Effector CD8-positive, alpha-beta T cell (primary cell): ENCODE measurements around the gene SLC39A13.
A peak's percentile ranks its signal among the peaks of the same experiment; 100 is the strongest.

Source experiments
- DNase-seq: peaks from one replicate; lab custom pipeline; 2025; lab: John Stamatoyannopoulos, UW
- total RNA-seq, 4 experiments: gene quantifications; one replicate each; lab custom pipeline; 2026; lab: John Stamatoyannopoulos, UW

SLC39A13 gene
- total RNA-seq: 40.0 to 53.8 (median 50.1) reads per million in 4 experiments

DNA sequence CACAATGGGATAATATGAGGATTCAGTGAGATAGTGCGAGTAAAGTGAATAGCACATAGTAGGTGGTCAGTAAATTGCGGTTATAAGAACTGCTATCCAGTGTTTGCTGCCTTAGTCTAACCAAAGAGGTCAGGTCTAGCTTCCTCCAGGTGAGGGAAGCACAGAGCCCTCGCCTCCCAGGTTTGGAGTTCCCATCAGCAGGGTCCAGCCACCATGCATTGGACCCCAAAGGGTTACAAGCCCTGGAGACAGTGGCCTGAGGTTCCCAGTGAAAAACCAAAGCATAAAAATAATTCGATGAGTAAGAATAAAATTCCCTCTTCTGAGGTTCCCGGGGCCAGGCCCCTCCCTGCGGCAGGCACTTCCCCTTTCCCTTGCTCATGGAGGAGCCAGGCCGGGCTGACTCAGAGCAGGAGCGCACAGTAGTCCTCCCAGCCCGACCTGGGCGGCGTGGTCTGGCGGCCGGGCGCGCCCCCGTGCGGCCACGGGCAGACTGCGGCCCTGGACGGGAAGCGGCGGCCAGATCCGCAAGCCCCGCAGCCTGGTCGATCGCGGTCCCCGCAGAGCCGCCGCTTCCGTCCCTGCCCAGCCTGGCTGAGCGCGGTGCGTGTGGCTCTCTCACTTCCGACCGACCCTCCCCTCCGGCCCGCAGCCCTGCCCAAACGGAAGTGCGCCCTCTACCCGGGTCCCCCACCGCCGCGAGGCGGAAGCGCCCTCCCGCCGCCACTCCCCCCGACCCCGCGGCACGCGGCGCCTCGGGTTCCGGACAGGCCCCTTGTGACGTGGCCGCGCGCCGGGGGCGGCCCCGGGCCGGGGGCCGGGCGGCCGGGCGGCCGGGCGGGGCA lies at the start of gene SLC39A13:
SLC39A13 (plus strand) TSS at position 845 of the 845 bp plus-strand sequence. CDS start 1,505 bp downstream, outside the sequence.
- peak; percentile 79 for DNase-seq

DNA sequence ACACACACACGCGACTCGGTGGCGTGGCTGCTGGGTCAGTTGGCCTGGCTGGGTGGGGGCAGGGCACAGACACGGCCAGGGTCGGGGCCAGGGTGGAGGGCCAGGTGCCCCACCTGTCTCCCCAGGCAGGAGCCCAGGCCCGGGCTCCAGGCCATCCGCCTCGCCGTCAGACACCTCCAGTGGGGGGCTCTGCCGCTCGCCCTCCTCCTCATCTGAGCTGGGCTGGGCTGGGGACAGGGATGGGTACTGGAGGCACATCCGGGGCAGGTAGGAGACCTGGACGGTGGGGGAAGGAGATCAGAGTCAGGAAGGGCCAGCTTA lies 49.7 kb upstream of the SLC39A13 start:
- DNase-seq: no peak

DNA sequence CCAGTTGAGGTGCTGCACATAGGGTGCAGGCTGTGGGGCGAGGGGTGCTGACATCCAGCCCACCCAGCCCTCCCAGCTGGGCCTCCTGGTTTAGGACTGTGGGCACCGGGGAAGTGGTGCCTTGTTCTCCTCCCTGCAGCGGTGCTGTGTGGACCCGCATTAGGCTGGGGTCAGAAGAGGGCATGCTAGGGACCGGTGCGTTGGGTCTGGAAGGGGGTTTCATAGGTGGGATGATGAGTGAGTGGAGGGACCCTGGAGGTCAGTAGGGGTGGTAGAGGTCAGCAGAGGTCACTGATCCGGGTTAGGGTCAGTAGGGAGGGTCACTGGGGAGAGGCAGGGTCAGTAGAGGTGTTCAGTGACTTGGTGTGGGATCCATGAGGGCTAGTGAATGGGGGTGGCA lies 49.2 kb upstream of the SLC39A13 start:
- DNase-seq: no peak

DNA sequence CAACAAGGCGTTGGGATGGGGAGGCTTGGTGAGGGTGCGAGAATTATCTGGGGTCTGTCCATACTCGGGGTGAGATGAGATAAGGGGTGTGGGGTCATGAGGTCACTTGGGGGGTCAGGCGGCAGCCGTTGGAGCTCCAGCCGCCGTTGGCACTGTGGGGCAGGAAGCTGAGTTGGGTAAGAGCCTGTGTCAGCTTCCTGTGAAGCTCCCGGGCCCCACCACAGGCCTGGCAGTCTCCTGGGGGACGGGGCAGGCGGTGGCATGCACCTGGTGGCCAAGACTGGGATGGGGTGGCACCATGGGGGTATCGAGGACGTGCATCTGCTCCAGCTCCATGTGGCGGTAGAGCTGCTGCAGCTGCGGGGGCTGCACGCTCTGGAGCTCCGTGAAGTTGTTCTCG lies 48.8 kb upstream of the SLC39A13 start:
- DNase-seq: no peak

DNA sequence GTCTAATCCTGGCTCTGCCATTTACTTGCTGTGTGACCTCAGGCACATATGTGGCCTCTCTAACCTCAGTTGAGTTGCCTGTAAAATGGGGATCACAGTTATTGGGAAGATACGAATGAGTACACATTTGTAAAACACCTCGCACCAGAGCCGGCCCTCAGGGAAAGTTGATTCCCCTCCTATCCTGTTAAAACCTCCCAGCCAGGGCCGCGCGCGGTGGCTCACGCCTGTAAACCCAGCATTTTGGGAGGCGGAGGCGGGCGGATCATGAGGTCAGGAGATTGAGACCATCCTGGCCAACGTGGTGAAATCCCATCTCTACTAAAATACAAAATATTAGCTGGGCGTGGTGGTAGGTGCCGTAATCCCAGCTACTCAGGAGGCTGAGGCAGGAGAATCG lies 48.0 kb upstream of the SLC39A13 start:
- DNase-seq: no peak

DNA sequence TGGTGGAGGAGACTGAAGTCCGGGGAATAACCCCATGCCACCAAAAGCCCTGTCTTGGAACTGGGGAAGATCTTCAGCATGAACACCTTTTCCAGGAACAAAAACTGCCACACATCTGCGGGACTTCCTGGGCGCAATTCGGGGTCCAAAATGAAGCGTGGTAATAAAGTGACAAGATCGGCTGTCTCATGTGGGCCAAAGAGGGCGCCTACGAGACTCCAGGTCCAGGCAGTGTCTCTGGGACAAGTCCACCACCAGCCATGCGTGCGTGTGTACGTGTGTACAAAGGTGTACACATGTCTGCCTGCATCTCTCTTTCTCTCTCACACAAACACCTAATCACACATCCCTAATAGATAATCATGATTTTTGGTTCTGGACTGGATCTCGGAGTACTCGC lies 47.0 kb upstream of the SLC39A13 start:
- no peak for DNase-seq

DNA sequence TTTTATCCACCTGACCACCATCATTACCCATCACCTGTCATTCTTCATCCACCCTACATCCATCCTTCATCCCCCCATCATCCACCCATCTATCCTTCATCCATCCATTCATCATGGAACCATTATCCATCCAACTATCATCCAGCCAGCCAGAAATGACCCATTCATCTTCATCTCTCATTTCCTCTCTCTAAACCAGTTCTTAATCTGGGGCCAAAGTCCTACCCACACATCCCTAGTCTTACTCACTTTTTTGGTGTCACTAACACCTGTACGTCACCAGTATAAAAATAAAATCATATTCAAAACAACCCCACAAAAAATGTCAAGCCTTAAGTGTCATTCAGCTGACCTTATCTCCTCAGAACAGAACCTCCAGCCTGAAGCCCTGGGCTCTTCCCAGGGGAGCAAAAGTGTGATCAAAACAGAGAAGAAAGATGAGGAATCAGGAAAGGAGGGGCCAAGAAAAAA lies 42.3 kb upstream of the SLC39A13 start:
- no peak for DNase-seq

DNA sequence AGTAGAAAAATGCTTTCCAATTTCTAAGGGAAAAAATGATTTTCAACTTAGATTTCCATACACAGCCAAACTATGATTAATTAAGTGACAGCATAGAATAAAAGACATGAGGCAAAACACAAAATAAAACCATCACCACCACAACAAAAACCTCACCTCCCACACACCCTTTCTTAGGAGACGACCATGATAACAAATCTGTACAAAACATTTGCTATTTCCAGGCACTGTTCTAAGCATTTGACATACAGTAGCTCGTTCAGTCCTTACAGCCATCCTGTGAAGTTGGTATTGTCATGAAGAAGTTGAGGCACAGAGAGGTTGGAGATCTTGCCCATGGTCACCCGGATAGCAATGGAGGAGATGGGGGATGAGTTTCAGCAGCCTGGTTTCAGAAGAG lies 38.7 kb upstream of the SLC39A13 start:
- DNase-seq: no peak

DNA sequence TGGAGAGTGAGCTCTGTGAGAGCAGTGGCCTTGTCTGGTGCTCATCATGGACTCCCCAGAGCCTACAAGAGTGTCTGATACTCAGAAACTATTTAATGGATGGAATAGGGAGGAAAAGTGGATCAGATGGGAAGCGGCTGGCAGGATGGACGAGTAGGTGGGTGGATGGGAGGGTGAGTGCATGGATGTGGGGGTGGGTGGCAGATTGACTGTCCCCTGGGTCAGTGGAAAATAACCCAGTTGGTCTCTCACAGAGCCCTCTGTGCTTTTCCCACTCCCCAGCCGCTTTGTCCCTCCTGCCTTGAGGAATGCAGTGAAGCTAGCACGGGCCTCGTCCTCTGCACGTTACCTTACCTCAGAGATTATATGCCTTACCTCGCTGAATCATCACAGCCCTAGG lies 36.0 kb upstream of the SLC39A13 start:
- DNase-seq: no peak

DNA sequence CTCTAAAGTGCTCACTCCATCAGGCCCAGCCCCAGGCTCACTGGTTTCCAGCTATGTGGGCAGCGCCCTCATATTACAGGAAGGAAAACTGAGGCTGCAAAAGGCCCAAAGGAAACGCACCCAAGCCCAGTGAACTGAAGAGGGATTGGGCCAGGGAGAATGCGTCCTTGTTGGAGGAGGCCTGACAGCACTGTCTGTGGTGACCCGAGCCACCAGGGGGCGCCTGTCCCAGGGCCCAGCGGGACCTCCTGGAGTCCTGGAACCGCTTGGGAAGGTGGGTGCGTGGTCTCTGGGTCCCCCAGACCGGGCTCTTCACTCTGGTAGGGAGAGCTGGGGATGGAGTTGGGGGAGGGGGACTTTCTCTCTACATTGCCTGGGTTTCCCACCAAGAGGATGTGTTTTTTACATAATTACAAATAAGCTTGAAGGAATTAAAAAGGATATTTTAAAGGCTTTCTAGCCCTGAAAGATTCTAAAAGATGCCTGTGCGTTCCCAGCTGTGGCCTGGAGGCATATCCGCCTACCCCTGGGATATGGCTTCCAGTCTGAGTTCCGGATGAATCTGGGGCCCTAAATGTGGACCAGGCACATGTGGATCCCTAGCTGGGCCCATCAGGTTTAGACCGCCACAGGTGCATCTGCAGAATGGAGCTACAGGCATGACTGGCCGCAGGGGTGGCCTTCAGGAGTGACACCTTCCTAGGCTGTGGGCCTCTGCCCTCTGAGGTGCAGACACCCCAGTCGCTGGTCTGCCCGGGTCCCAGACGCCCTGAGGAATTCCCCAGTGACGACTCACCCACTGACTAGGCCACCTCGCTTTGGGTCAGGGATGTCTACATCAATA lies 34.3 kb upstream of the SLC39A13 start:
- peak; percentile 79 for DNase-seq

DNA sequence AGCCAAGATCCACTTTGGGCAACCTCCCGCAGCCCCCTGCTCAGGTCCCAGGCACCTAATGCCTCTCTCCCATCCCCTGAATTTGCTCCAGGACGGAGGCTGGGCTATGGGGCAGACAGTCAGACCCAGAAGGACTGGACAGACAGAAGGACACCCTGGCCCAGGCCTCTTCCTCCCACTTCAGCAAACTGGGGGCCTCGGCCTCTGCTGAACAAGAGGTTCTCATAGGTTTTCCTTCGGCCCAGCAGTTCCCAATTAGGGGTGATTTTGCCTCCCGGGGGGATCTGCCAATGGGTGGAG lies 33.7 kb upstream of the SLC39A13 start:
- DNase-seq: no peak

DNA sequence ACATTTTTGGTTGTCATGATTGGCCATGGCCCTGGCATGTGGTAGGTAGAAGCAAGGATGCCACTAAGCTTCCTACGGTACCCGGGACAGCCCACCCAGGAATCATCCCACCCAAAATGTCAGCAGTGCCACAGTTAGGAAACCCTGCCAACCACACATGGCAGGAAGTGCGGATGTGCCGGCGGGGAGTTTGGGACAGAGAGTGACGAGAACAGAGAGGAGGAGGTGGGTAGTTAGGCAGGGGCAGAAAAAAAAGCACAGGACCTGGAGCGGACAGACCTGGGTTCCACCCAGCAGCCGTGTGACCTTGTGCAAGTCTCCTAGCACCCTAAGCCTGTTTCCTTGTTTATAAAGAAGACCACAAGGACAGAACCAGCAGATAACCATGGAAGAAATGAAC lies 33.4 kb upstream of the SLC39A13 start:
- no peak for DNase-seq

DNA sequence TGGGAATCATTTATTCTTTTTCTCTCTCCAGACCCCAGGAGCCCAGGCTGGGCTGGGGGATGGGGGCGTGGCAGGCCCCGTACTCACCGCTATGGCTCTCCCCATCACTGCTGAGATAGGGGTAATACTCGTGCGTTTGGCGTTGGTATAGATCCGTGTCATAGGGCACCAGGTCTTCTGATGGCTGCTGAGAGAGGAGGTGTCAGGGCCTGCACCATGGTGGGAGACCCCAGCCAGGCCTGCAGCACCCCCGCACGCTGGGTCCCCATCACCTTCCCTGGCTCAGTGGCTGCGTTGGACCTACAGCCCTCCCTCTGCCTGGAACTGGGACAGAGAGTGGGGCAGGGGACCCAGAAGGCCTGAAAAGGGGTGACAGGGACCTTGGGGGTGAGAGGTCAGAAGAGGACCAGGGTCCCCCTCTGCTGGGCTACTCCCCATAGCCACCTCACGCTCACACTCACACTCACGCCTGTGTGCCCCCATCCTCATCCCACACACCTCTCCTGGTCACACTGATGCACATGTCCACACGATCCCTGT lies 32.8 kb upstream of the SLC39A13 start:
- DNase-seq: no peak

DNA sequence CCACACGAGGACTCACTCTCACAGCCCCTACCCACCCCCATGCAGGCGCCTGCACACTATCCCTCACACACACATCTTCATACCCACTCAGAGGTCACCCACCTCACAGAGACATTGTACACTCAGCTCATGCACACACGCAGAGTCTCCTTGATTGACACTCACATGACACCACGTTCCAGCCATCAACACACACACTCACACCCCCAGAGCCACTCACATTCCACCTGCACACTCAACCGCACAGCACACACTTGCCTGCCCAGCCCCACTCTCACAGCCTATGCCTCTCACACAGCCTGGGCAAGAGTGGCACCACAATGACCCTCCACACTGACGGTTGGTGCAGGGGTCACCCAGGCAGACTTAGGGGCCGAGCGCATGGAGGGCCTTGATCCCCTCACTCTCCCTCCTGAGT lies 32.3 kb upstream of the SLC39A13 start:
- no peak for DNase-seq

DNA sequence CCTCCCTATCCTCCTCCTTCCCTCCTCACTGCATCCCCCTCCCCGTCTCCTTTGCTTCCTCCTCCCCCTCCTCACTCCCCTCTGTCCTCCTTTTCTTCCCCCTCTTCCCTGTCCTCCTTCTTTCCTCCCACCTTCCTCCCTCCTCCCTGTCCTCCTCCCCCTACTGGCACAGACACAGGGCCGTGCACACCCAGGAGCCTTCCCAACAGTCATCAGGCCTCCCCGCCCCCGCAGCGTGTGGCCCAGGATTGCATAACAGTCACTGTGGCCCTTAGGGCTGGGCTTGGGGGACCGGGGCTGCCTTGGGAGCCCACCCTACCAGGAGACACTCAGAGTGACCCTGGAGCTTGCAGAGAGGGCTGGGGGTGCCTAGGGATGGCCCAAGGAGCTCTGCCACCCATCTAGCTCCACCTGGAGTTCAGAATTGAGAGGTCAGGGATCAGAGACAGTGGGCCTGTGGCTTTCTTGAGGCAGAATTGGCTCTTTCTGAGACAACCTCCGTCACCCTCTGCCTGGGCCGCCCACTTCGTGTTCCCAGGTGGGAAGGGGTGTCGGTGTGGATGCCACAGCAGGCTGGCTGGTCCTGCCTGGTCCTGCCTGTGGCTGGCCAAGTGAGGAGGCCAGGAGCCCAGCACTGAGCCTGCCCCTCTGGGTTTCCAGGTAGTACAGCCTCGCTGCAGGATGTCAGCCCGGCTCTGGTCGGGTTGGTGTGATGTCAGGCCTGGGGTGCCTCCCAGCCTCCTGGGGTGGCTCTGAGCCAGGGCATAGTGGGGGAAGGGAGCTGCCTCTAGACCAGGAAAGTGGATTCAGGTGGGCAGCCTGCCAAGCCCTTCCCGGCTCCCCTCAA lies 31.6 kb upstream of the SLC39A13 start:
- no peak for DNase-seq

DNA sequence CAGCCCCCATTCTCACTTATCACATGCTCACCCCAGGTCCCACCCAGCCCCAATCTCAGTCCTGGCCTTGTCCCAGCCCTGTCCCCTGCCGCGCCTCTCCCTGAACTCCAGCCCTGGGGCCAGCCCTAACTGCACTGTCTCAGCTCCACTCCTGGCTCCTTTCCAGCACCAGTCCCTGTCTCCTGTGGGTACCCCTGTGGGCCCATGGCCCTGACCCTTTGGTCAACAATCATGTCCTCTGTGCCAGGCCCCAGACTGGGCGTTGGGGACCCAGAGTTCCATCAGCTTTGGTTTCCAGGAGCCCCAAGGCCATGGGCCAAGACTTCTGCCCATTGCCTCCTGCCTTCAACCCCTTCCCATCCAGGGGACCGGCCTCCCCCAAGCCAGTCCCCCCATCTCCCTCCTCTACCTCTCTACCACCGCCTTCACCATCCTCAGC lies 30.8 kb upstream of the SLC39A13 start:
- no peak for DNase-seq

DNA sequence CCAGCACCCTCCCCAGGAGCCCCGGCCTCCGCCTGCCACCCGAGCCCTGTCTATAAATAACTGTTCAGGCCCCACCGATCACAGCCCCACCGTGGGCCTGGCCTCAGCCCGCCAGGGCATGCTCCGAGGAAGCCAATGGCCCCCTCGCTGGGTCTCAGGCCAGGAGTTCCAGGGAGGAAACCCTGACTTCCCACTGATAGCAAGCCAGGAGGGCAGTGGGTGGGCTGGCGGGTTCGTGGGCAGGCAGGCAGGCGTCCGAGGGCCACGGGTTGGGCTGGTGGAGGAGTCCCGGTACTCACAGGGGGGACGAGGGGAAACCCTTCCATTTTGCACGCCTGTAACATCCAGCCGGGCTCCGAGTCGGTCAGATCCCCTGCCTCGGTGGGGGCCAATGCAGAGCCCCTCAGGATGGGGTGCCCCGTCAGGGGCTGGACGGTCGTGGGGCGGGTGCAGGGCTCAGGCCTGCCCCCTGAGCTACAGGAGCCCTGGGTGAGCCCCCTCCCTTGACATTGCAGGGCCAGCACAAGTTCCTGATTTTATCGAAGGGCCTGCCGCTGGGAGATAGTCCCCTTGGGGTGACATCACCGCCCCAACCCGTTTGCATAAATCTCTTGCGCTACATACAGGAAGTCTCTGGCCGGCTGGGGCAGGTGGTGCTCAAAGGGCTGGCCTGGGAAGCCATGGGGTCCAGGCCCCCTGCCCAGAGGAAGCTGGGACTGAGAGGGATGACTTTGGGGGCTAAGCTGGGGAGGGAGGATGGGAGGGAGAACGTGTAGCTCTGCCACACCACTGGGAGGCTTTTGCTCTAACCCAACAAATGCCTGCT lies 30.2 kb upstream of the SLC39A13 start, which contains the start of gene SPI1:
SPI1 (minus strand) TSS at position 538 of the 826 bp plus-strand sequence; CDS start at position 344, 194 bp downstream.
- DNase-seq: no peak

DNA sequence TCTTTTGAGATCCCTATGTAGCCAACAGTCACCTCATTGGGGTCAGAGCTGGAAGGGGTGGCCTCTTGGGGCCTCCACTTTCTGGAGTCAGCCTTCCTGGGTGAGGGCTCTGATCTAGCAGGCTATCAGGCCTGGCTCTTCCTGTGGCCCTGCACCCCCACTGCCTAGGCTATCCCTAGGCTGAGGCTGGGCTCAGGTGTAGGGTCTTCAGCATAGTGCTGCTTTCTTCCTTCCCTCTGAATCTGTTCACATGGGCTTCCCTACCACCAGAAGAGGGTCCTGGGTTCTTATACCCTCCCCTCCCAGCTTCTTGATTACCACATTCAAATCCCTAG lies 29.6 kb upstream of the SLC39A13 start:
- DNase-seq: no peak

DNA sequence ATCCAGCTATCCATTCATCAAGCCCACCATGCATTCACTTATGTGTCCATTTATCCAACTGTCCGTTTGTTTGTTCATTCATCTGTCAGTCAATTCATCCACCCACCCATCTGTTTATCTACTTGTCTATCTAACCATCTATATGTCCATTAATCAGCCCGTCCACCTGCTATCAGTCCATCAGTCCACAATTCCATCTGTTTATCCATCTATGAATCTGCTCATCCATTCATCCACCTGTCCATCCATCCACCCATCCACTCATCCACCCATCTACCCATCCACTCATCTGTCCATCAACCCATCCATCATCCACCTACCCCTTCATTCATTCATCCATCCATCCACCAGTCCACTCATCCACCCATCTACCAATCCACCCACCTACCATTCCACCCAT lies 29.1 kb upstream of the SLC39A13 start:
- no peak for DNase-seq

DNA sequence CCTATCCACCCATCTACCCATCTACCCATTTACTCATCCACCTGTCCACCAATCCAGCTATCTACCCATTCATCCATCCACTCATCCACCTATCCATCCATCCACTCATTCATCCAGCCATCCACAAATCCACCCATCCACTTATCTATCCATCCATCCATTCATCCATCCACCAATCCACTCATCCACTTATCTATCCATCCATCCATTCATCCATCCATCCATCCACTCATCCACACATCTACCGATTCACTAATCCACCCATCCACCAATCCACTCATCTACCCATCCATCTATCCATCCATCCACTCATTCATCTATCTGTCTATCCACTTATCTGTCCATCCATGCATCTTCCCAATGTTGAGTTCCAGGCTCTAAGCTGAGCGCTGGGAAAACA lies 28.3 kb upstream of the SLC39A13 start:
- DNase-seq: no peak

DNA sequence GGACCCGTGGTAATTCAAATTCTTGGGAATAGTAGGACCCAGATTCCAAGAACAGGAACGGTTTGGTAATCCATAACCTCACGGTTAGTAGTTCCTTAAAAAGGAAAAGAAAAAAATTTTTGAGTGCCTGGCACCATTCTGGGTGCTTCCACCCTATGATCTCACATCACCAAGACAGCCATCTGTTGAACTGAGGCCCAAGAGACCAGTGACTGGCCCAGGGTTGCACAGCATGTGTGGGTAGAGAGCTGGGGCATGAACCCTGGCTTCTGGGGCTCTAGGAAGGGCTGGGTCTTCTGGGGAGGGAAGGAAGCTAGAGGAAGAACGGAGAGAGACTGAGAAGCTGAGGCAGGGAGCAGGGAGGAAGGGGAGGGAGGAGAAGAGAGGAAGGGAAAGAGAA lies 25.3 kb upstream of the SLC39A13 start:
- no peak for DNase-seq
